HG03103 (cell line): ENCODE data around the gene LRRTM4.

Experiments used
- ATAC-seq: cut with Tn5 transposase; IDR thresholded peaks from one replicate; pipeline ENCODE4 v1.9.1; 2021; ENCODE audit warnings: low read depth; ENCODE audit not compliant: unreplicated experiment

Gene LRRTM4

GRCh38 chr2:77479895-77480294 is 42.3 kb downstream of the LRRTM4 start:
- ATAC-seq, result no peak

- ATAC-seq, result no peak
These were observed 42.8 kb downstream of the LRRTM4 start for GRCh38 chr2:77479395-77479794.

GRCh38 chr2:77470096-77470495 is 52.1 kb downstream of the LRRTM4 start:
- no peak for ATAC-seq

- no peak for ATAC-seq
These were observed 53.1 kb downstream of the LRRTM4 start for GRCh38 chr2:77469106-77469505.

GRCh38 chr2:77459840-77460239 is 62.3 kb downstream of the LRRTM4 start:
- no peak for ATAC-seq

GRCh38 chr2:77458216-77458615 is 64.0 kb downstream of the LRRTM4 start:
- no peak for ATAC-seq

- no peak for ATAC-seq
These were observed 64.5 kb downstream of the LRRTM4 start for GRCh38 chr2:77457665-77458064.

- ATAC-seq, result no peak
These were observed 79.1 kb downstream of the LRRTM4 start for GRCh38 chr2:77443076-77443475.

GRCh38 chr2:77434880-77435279 is 87.3 kb downstream of the LRRTM4 start:
- ATAC-seq, result no peak

- no peak for ATAC-seq
These were observed 93.2 kb downstream of the LRRTM4 start for GRCh38 chr2:77428946-77429345.

- no peak for ATAC-seq
These were observed 100.2 kb downstream of the LRRTM4 start for GRCh38 chr2:77421971-77422370.

- no peak for ATAC-seq
These were observed 103.6 kb downstream of the LRRTM4 start for GRCh38 chr2:77418537-77418936.

GRCh38 chr2:77404189-77404588 is 118.0 kb downstream of the LRRTM4 start:
- ATAC-seq, result no peak

- ATAC-seq, result no peak
These were observed 123.1 kb downstream of the LRRTM4 start for GRCh38 chr2:77398970-77399600.

GRCh38 chr2:77397763-77398162 is 124.4 kb downstream of the LRRTM4 start:
- no peak for ATAC-seq

GRCh38 chr2:77395011-77395410 is 127.2 kb downstream of the LRRTM4 start:
- ATAC-seq, result no peak

- ATAC-seq, result no peak
These were observed 131.1 kb downstream of the LRRTM4 start for GRCh38 chr2:77391119-77391518.

GRCh38 chr2:77387324-77387723 is 134.9 kb downstream of the LRRTM4 start:
- ATAC-seq, result no peak

- no peak for ATAC-seq
These were observed 149.5 kb downstream of the LRRTM4 start for GRCh38 chr2:77372636-77373035.

- ATAC-seq, result no peak
These were observed 151.7 kb downstream of the LRRTM4 start for GRCh38 chr2:77370511-77370910.

- no peak for ATAC-seq
These were observed 158.9 kb downstream of the LRRTM4 start for GRCh38 chr2:77363277-77363676.

- no peak for ATAC-seq
These were observed 173.4 kb downstream of the LRRTM4 start for GRCh38 chr2:77348821-77349220.

- ATAC-seq, result no peak
These were observed 186.2 kb downstream of the LRRTM4 start for GRCh38 chr2:77336013-77336412.
